GM10266 (cell line): Measurements from ENCODE around the gene LGALS8.

Experiments
- DNase-seq: peaks from one replicate; pipeline ENCODE4 v3.0.0; 2012; ENCODE audit errors: extremely low spot score
- CTCF ChIP-seq: IDR thresholded peaks from 2 replicates; pipeline ENCODE4 v1.5.1; 2012; ENCODE audit warnings: mild to moderate bottlenecking, low read depth; ENCODE audit not compliant: control insufficient read depth, insufficient read depth; ENCODE audit errors: missing control alignments

LGALS8 gene

GRCh38 chr1:236491469-236492136 lies 32.2 kb upstream of the LGALS8 start:
- DNase-seq: no peak
- TF ChIP-seq CTCF: no peak

GRCh38 chr1:236492378-236492777 lies 31.4 kb upstream of the LGALS8 start:
- TF ChIP-seq CTCF: no peak
- no peak for DNase-seq

- no peak for DNase-seq
- TF ChIP-seq CTCF: no peak
These were observed 29.7 kb upstream of the LGALS8 start for GRCh38 chr1:236494082-236494481.

GRCh38 chr1:236494586-236495466 lies 29.0 kb upstream of the LGALS8 start:
- no peak for TF ChIP-seq CTCF
- no peak for DNase-seq

GRCh38 chr1:236495467-236496112 lies 28.2 kb upstream of the LGALS8 start:
- no peak for TF ChIP-seq CTCF
- no peak for DNase-seq

GRCh38 chr1:236497908-236498307 lies 25.9 kb upstream of the LGALS8 start:
- no peak for DNase-seq
- no peak for TF ChIP-seq CTCF
